Mucosa of descending colon (tissue), 3 donors: ENCODE data around the gene DNAH11. TPM values are rescaled to one million over a fixed set of nuclear protein-coding genes. Genes with fewer than 3 reads are reported as not detected.
"Not testable (repeated sequence)": the region's sequence is repeated elsewhere in the genome, so short reads cannot be mapped to it uniquely, and the experiment has no call there.

Source experiments
- ATAC-seq: fragments of 200-7000 bp; cut with Tn5 transposase; one replicate; pipeline ENCODE4 v1.9.1; 2020; ENCODE audit warnings: mild to moderate bottlenecking, moderate library complexity
- DNase-seq, 3 donors: peaks; one replicate each; pipeline ENCODE4 v3.0.0-alpha.2; 2020
- H3K36me3 ChIP-seq: fragments of 200-600 bp; one replicate; pipeline ENCODE4 v1.8.0; 2021; ENCODE audit warnings: low read depth, mild to moderate bottlenecking
- H3K4me1 ChIP-seq: fragments of 200-600 bp; one replicate; pipeline ENCODE4 v1.8.0; 2021; ENCODE audit warnings: low read depth, mild to moderate bottlenecking
- H3K4me3 ChIP-seq: fragments of 200-600 bp; one replicate; pipeline ENCODE4 v1.8.0; 2021; ENCODE audit warnings: mild to moderate bottlenecking
- H3K9me3 ChIP-seq: fragments of 200-600 bp; one replicate; pipeline ENCODE4 v1.8.0; 2021; ENCODE audit warnings: mild to moderate bottlenecking
- intact Hi-C, 2 donors: fragments of 100-400 bp; cut with DNase I in 1 of 2; cut with micrococcal nuclease in 1 of 2; formaldehyde crosslinking; loops; one replicate each; pipeline versions ENCODE4 v1.11.0 to v1.11.1; 2022; cut with DNase I, micrococcal nuclease
- total RNA-seq, 3 donors: library from RNA; stranded (reverse); fragmentation: NEBNext Ultra II Directional in 2 of 3; extraction: Animal tissue kit (Norgen Biotek cat#: 25700) in 2 of 3; gene quantifications; one replicate each; pipeline versions ENCODE4 v1.2.1 to v1.2.4, GENCODE V29; 2021 to 2023
- TF ChIP-seq, protein P1 (sequence below): fragments of 200-600 bp; IDR thresholded peaks from one replicate; pipeline ENCODE4 v1.8.0; 2022; ENCODE audit warnings: antibody characterized with exemption, mild to moderate bottlenecking
- donor health status: DM: no; HTN: no; CAD: no; lungs with moderate emphysema.
- donor health status: DM: no; HTN: no; CAD: no.
- donor health status: DM: no; HTN: yes; CAD: no.

Gene DNAH11
- total RNA-seq, 3 donors from 2014 or later, result 0.02 to 0.47 (median 0.03) TPM

DNA sequence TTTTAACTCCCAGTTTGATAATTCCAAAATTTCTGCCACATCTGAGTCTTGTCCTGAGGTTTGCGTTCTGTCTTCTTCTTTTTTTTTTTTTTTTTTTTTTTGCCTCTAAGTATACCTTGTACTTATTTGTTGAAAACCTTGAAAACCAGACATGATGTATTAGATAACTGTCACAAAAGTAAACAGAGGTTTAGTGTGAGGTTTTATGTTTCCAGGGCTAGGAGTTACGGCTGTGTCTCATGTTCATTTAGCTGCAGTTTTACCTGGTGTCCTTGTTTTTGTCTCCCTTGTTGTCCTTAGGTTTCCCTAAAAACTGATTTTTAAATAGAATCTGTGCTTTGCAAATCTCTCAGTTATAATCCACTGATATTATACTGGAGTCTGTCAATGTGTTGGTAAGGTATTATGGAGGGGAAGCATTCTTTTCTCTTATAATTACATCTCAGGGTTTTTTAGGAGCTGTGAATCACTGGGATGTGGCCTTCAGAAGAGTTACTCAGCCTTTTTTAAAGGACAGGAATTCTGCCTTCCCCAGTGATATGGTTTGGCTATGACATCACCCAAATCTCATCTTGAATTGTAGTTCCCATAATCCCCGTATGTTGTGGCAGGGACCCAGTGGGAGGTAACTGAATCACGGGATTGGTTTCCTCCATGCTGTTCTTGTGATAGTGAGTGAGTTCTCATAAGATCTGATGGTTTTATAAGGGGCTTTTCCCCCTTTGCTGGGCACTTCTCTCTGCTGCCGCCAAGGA, 307.9 kb downstream of the DNAH11 start:
- DNase-seq, result no peak
- ATAC-seq, result no peak
- Histone ChIP-seq H3K4me1 (no peaks in the 10 kb centered on the region), H3K4me3 (no peak overlapping the region), H3K36me3 (no peaks in the 10 kb centered on the region), H3K9me3 (no peaks in the 10 kb centered on the region)
- TF ChIP-seq, protein P1, sequence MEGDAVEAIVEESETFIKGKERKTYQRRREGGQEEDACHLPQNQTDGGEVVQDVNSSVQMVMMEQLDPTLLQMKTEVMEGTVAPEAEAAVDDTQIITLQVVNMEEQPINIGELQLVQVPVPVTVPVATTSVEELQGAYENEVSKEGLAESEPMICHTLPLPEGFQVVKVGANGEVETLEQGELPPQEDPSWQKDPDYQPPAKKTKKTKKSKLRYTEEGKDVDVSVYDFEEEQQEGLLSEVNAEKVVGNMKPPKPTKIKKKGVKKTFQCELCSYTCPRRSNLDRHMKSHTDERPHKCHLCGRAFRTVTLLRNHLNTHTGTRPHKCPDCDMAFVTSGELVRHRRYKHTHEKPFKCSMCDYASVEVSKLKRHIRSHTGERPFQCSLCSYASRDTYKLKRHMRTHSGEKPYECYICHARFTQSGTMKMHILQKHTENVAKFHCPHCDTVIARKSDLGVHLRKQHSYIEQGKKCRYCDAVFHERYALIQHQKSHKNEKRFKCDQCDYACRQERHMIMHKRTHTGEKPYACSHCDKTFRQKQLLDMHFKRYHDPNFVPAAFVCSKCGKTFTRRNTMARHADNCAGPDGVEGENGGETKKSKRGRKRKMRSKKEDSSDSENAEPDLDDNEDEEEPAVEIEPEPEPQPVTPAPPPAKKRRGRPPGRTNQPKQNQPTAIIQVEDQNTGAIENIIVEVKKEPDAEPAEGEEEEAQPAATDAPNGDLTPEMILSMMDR, result no peak
- intact Hi-C loops, result no loop called here

DNA sequence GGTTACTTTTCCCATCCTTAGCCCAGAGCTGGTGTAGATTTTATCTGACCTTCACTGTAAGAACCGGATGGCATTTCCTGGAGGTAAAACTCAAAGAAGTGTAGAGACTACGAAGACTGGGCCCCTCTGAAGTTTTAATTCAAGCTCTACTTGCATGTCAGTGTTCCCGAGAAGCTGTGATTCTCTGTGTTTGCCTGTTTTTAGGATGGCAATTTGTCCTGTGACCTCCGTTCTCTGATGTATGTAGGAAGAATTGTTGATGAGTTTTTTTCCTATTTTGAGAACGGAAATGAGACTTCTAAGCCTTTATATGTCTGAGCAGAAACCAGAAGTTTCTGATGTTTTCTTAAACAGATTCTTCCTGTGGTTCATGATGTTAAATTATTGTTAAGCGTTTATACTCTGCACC, 308.7 kb downstream of the DNAH11 start:
- H3K36me3 ChIP-seq, result no peaks in the 10 kb centered on the region
- H3K4me1 ChIP-seq, result no peaks in the 10 kb centered on the region
- ATAC-seq (no peak), DNase-seq (no peak)
- intact Hi-C loops, result no loop called here
- TF ChIP-seq, protein P1, result no peak
- no peak overlapping the region for H3K4me3 ChIP-seq
- H3K9me3 ChIP-seq, result no peaks in the 10 kb centered on the region

DNA sequence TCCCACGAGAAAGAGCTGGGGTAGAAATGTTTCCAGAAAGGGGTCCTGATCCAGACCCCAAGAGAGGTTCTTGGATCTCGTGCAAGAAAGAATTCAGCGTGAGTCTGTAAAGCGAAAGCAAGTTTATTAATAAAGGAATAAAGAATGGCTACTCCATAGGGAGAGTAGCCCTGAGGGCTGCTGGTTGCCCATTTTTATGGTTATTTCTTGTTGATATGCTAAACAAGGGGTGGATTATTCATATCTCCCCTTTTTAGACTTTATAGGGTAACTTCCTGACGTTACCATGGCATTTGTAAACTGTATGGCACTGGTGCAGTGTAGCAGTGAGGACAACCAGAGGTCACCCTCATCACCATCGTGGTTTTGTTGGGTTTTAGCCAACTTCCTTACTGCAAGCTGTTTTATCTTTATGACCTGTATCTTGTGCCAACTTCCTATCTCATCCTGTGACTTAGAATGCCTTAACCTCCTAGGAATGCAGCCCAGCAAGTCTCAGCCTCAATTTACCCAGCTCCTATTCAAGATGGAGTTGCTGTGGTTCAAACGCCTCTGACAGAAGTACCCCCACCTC, 322.9 kb downstream of the DNAH11 start:
- DNase-seq (peak in 2 of 3 donors; percentile 36 to 86), ATAC-seq (peak; percentile 95)
- H3K4me1 ChIP-seq, H3K9me3 ChIP-seq, H3K4me3 ChIP-seq, H3K36me3 ChIP-seq: not testable (repeated sequence)
- intact Hi-C loops, result loop anchor here in 1 of 2 donors (10.0 kb wide), 1 partner anchor 79 kb away; the partner anchor contains the start of gene CDCA7L

DNA sequence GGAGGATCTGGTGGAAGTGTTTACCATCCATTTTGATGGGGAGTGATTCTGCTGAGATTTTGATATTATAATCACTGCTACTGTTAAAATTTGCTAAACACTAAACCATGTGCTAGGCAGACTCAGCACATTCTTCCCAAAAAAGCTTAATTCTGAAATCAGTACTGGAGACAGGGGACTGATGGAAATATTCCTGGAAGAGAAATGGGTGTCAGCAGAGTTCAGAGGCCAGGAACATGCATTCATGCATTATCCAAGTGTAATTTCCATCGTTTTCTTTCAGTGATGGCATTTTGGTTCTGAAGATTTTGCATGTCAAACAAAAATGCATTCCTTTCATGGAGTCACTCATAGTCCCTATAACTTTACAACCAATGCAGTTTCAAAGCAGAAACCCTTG, 323.9 kb downstream of the DNAH11 start:
- H3K36me3 ChIP-seq, result no peaks in the 10 kb centered on the region
- intact Hi-C loops, result loop anchor here in 1 of 2 donors (10.0 kb wide), 1 partner anchor 78 kb away; the partner anchor contains the start of gene CDCA7L
- H3K4me1 ChIP-seq, result no peaks in the 10 kb centered on the region
- no peak for DNase-seq
- H3K4me3 ChIP-seq, result no peak overlapping the region
- no peaks in the 10 kb centered on the region for H3K9me3 ChIP-seq
- ATAC-seq, result no peak
- TF ChIP-seq, protein P1, result no peak

DNA sequence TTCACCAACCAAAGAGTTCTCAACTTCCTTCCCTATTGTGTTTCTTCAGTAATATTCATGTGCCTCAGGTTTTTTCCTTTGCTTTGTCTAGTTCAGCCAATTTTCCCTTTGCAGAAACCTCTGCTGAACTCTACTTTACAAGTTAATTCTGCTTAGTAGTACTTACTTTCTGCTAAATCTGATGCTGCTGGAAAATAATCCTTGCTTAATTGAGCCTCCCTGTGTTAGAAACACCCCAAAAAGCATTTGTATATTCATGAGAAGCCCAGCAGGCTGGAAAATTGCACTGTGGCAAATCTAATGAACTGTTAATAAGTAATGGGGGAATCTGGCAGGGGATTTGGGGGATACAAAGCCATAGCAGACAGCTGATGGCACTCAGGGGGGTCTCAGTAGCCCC, 324.4 kb downstream of the DNAH11 start:
- Histone ChIP-seq H3K4me3 (no peak overlapping the region), H3K4me1 (no peaks in the 10 kb centered on the region), H3K36me3 (no peaks in the 10 kb centered on the region), H3K9me3 (no peaks in the 10 kb centered on the region)
- TF ChIP-seq, protein P1, result no peak
- ATAC-seq, result no peak
- intact Hi-C loops, result loop anchor here in 1 of 2 donors (10.0 kb wide), 1 partner anchor 78 kb away; the partner anchor contains the start of gene CDCA7L
- DNase-seq, result no peak
